GM12878 (cell line): Measurements from ENCODE around the gene SLC26A1. TPM values are rescaled to one million over a fixed set of nuclear protein-coding genes. Genes with fewer than 3 reads are reported as not detected.

Experiments used
- ATAC-seq: fragments of 200-7000 bp; cut with Tn5 transposase; 3 replicates; pipeline ENCODE4 v1.9.1; 2020; ENCODE audit warnings: mild to moderate bottlenecking, moderate library complexity
- BruUV-seq: library from RNA; stranded (reverse); fragments of 400-500 nt; replicated peaks from 2 replicates; lab custom pipeline; 2021; lab: Mats Ljungman, UMichigan
- CTCF ChIA-PET: fragments of 300-600 bp; sonication (Branson Sonifier 250); formaldehyde crosslinking; extraction: SDS; loops from one replicate; lab custom pipeline; 2021; ENCODE audit warnings: inconsistent platforms; lab: Yijun Ruan, JAX
- POLR2A ChIA-PET: fragments of 350-600 bp; formaldehyde crosslinking; extraction: SDS; loops from one replicate; lab custom pipeline; 2021; ENCODE audit warnings: inconsistent platforms; lab: Charles Lee
- RAD21 ChIA-PET: fragments of 300-600 bp; sonication (Branson Sonifier 250); formaldehyde crosslinking; loops from one replicate; lab custom pipeline; 2023; ENCODE audit warnings: antibody characterized with exemption; ENCODE audit not compliant: unreplicated experiment; lab: Charles Lee
- SMC1A ChIA-PET: fragments of 300-600 bp; sonication (Branson Sonifier 250); formaldehyde crosslinking; loops from one replicate; lab custom pipeline; 2023; ENCODE audit not compliant: unreplicated experiment, uncharacterized antibody; lab: Charles Lee
- DNase-seq: peaks from one replicate; pipeline ENCODE4 v3.0.0-alpha.2; 2011; ENCODE audit warnings: low read depth, low spot score
- FAIRE-seq: peaks from 3 replicates; lab custom pipeline; 2011; peaks lifted over from hg19 to GRCh38; lab: Jason Lieb, UNC
- H2AFZ ChIP-seq: 2 replicates; pipeline ENCODE4 v1.6.0; 2011; ENCODE audit warnings: low read depth, low read length, control low read depth; ENCODE audit not compliant: control insufficient read depth
- H3K27ac ChIP-seq: 2 replicates; pipeline ENCODE4 v1.5.1; 2011; ENCODE audit warnings: control low read depth; ENCODE audit not compliant: control insufficient read depth, insufficient read depth
- H3K27me3 ChIP-seq, 2 experiments: replicated peaks in 1 of 2; 2 replicates each; pipeline versions ENCODE4 v1.6.0 to v1.6.1; 2011; ENCODE audit warnings: low read length in 1 of 2; ENCODE audit not compliant: control insufficient read depth in 2 of 2, insufficient read depth in 2 of 2
- H3K36me3 ChIP-seq, 2 experiments: 2 replicates each; pipeline ENCODE4 v1.5.1; 2011; ENCODE audit warnings: low read length in 1 of 2; ENCODE audit not compliant: control insufficient read depth in 2 of 2, insufficient read depth in 2 of 2
- H3K4me1 ChIP-seq: 2 replicates; pipeline ENCODE4 v1.6.1; 2011; ENCODE audit warnings: mild to moderate bottlenecking, low read length, moderate library complexity, mixed read lengths; ENCODE audit not compliant: control insufficient read depth, insufficient read depth
- H3K4me2 ChIP-seq: 2 replicates; pipeline ENCODE4 v1.6.0; 2011; ENCODE audit warnings: control low read depth; ENCODE audit not compliant: control insufficient read depth, insufficient read depth
- H3K4me3 ChIP-seq: fragments of 200-600 bp; sonication (generic); 2 replicates; pipeline ENCODE4 v1.5.1; 2016
- H3K79me2 ChIP-seq: 2 replicates; pipeline ENCODE4 v1.6.0; 2011; ENCODE audit warnings: low read length; ENCODE audit not compliant: control insufficient read depth, insufficient read depth
- H3K9ac ChIP-seq: 2 replicates; pipeline ENCODE4 v1.8.0; 2011; ENCODE audit warnings: low read length, control low read depth, mixed read lengths; ENCODE audit not compliant: control insufficient read depth, insufficient read depth
- H3K9me3 ChIP-seq: replicated peaks from 3 replicates; pipeline ENCODE4 v1.5.1; 2011; ENCODE audit warnings: mild to moderate bottlenecking, low read length; ENCODE audit not compliant: control insufficient read depth, insufficient read depth
- H4K20me1 ChIP-seq: 2 replicates; pipeline ENCODE4 v1.6.0; 2011; ENCODE audit not compliant: control insufficient read depth, insufficient read depth
- BHLHE40 ChIP-seq, 2 experiments: fragments of 450-650 bp in 1 of 2; IDR thresholded peaks; 2 replicates each; pipeline ENCODE4 v1.6.1; 2011 to 2017; ENCODE audit warnings: low read depth in 2 of 2, borderline replicate concordance in 1 of 2, improper control_type of control experiment in 1 of 2, low read length in 1 of 2, mild to moderate bottlenecking in 1 of 2
- ZBTB11 ChIP-seq: fragments of 450-650 bp; formaldehyde crosslinking; IDR thresholded peaks from 2 replicates; pipeline ENCODE4 v1.5.0; 2022; ENCODE audit warnings: mild to moderate bottlenecking, missing genetic modification characterization
- WGBS: methylation state at CpG from one replicate; pipeline ENCODE4 v1.1.6; 2016; ENCODE audit warnings: low lambda C conversion rate; ENCODE audit not compliant: insufficient replicate concordance, insufficient coverage; ENCODE audit errors: missing lambda C conversion rate; 5-methylcytosine and 5-hydroxymethylcytosine counted together
- in situ Hi-C: fragments of 300-500 bp; cut with MboI; formaldehyde crosslinking; loops from 9 replicates; pipeline ENCODE4 v1.14.3; 2018; ENCODE audit warnings: mixed read lengths
- intact Hi-C: fragments of 100-400 bp; cut with micrococcal nuclease; formaldehyde crosslinking; loops from one replicate; pipeline ENCODE4 v1.14.2; 2022; ENCODE audit not compliant: unreplicated experiment
- polyA plus RNA-seq, 11 experiments: library from polyadenylated mRNA; depleted of rRNA in 4 of 11; unstranded in 6 of 11; stranded (reverse) in 5 of 11; fragments of >200 nt; fragmentation: Nextera tagmentation in 4 of 11; fragmentation: Illumina TruSeq in 1 of 11; extraction: Ambion mirVana in 4 of 11; extraction: Trizol in 1 of 11; gene quantifications; 1 replicate in 1 of 11; 2 replicates in 10 of 11; pipeline versions ENCODE4 v1.2.1 to v1.2.3, GENCODE V29; 2011 to 2016; ENCODE audit warnings: inconsistent platforms in 2 of 11, missing spikeins in 2 of 11, low read depth in 1 of 11
- total RNA-seq, 4 experiments: library from RNA; depleted of rRNA in 3 of 4; stranded (reverse); fragments of >200 nt in 3 of 4; fragmentation: Illumina TruSeq in 1 of 4; extraction: Trizol in 1 of 4; gene quantifications; 2 replicates each; pipeline versions ENCODE4 v1.2.1 to v1.2.3, GENCODE V29; 2013 to 2021

Gene SLC26A1
- total and polyA plus RNA-seq, 10 of the 15 experiments (the other 5 are each of a cell fraction or from before 2014, with no cell fraction given): 0.05 to 0.96 (median 0.28) TPM; not detected in 5

DNA sequence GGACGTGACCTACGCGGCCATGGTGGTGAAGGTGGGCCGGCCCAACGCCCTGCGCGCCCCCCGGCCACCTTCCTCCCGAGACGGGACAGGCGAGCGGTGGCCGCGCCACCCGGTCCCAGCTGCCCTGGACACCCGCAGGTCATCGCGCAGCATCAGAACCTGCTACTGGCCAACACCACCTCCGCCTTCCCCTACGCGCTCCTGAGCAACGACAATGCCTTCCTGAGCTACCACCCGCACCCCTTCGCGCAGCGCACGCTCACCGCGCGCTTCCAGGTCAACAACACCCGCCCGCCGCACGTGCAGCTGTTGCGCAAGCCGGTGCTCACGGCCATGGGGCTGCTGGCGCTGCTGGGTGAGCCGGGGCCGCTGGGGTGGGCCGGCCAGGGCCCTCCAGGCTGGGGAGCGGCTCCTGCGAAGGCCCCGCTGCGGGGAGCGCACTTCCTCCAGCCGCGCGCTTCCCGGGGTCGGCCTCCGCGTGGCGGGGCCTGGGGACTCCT is 9.0 kb upstream of the SLC26A1 start:
- Histone ChIP-seq H3K36me3 (no peaks in the 10 kb centered on the region), H2AFZ (no peak overlapping the region), H3K4me1 (no peaks in the 10 kb centered on the region), H3K4me2 (no peak overlapping the region), H3K9me3 (no peaks in the 10 kb centered on the region; the same call in 2 of the 3 replicates), H4K20me1 (no peaks in the 10 kb centered on the region), H3K9ac (no peak overlapping the region), H3K27ac (no peak overlapping the region), H3K27me3 (peaks cover 2 to 3% of the 10 kb centered on the region in 2 experiments), H3K4me3 (no peak overlapping the region), H3K79me2 (no peaks in the 10 kb centered on the region)
- in situ Hi-C loops: no loop called here
- DNase-seq (no peak), FAIRE-seq (no peak), ATAC-seq (no peak; the same call in 2 of the 3 replicates)
- WGBS: 55% methylated on average over 45 of the region's 54 CpGs
- POLR2A ChIA-PET: no interaction called here
- SMC1A ChIA-PET: no interaction called here
- intact Hi-C loops: no loop called here
- RAD21 ChIA-PET: no interaction called here
- TF ChIP-seq BHLHE40 (IDR thresholded peaks at IDR 0.05; ENCODE audit: borderline replicate concordance in 1 of 2, low read depth in 2 of 2, low read length in 1 of 2): peak in 1 of 2 experiments; percentile 68; a peak in 2 of 4 replicates
- TF ChIP-seq ZBTB11 (CRISPR knock-in tag): no peak
- CTCF ChIA-PET: no interaction called here
- BruUV-seq: no TSS peak
